ENCODE measurements around the gene TDRD3.

Gene TDRD3

GRCh38 chr13:60482012-60482411, 85.0 kb downstream of the TDRD3 start:
- Histone ChIP-seq H3K4me1 (ENCODE audit: control insufficient read depth, insufficient read depth, low read length) (peaks cover 5% of the 10 kb centered on the region), H3K36me3 (ENCODE audit: control insufficient read depth, insufficient read depth, low read length) (no peaks in the 10 kb centered on the region), H3K9me3 (ENCODE audit: control insufficient read depth, low read length) (peaks cover 5% of the 10 kb centered on the region), H3K27me3 (ENCODE audit: control insufficient read depth, insufficient read depth, low read length) (no peaks in the 10 kb centered on the region), H3K4me3 (ENCODE audit: low read length) (no peak overlapping the region), H3K9ac (ENCODE audit: low read length) (no peak overlapping the region)

- Histone ChIP-seq H3K4me3 (ENCODE audit: low read length) (no peak overlapping the region), H3K4me1 (ENCODE audit: control insufficient read depth, insufficient read depth, low read length) (peaks cover 5% of the 10 kb centered on the region), H3K9me3 (ENCODE audit: control insufficient read depth, low read length) (peaks cover 5% of the 10 kb centered on the region), H3K27me3 (ENCODE audit: control insufficient read depth, insufficient read depth, low read length) (no peaks in the 10 kb centered on the region), H3K36me3 (ENCODE audit: control insufficient read depth, insufficient read depth, low read length) (no peaks in the 10 kb centered on the region), H3K9ac (ENCODE audit: low read length) (no peak overlapping the region)
Observed at GRCh38 chr13:60484865-60485264, 87.8 kb downstream of the TDRD3 start.

- Histone ChIP-seq H3K9ac (ENCODE audit: low read length) (no peak overlapping the region), H3K36me3 (ENCODE audit: control insufficient read depth, insufficient read depth, low read length) (no peaks in the 10 kb centered on the region), H3K27me3 (ENCODE audit: control insufficient read depth, insufficient read depth, low read length) (no peaks in the 10 kb centered on the region), H3K4me1 (ENCODE audit: control insufficient read depth, insufficient read depth, low read length) (no peaks in the 10 kb centered on the region), H3K4me3 (ENCODE audit: low read length) (no peak overlapping the region), H3K9me3 (ENCODE audit: control insufficient read depth, low read length) (no peaks in the 10 kb centered on the region)
Observed at GRCh38 chr13:60491531-60491930, 94.5 kb downstream of the TDRD3 start.

GRCh38 chr13:60492187-60492586, 95.2 kb downstream of the TDRD3 start:
- no peak overlapping the region for H3K9ac ChIP-seq (ENCODE audit: low read length)
- H3K27me3 ChIP-seq (ENCODE audit: control insufficient read depth, insufficient read depth, low read length) = no peaks in the 10 kb centered on the region
- no peaks in the 10 kb centered on the region for H3K4me1 ChIP-seq (ENCODE audit: control insufficient read depth, insufficient read depth, low read length)
- no peaks in the 10 kb centered on the region for H3K36me3 ChIP-seq (ENCODE audit: control insufficient read depth, insufficient read depth, low read length)
- no peak overlapping the region for H3K4me3 ChIP-seq (ENCODE audit: low read length)
- H3K9me3 ChIP-seq (ENCODE audit: control insufficient read depth, low read length) = no peaks in the 10 kb centered on the region

DNA sequence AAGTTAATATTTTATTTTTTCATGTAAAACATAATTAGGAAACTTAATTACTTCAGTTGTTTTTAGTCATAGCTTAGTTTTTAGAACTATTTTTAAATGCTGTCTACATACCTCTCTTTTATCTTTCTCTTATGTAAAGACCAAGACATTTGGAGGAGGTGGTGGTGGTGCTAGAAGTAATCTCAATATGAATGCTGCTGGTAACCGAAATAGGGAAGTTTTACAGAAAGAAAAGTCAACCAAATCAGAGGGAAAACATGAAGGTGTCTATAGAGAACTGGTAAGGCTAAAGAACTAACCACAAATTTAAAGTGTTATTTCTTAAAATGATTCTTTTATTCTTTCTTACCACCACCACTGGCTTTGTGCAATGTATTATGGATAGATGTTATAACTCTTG, 97.3 kb downstream of the TDRD3 start:
- Histone ChIP-seq H3K4me3 (ENCODE audit: low read length) (no peak overlapping the region), H3K9ac (ENCODE audit: low read length) (no peak overlapping the region), H3K27me3 (ENCODE audit: control insufficient read depth, insufficient read depth, low read length) (no peaks in the 10 kb centered on the region), H3K9me3 (ENCODE audit: control insufficient read depth, low read length) (no peaks in the 10 kb centered on the region), H3K4me1 (ENCODE audit: control insufficient read depth, insufficient read depth, low read length) (no peaks in the 10 kb centered on the region), H3K36me3 (ENCODE audit: control insufficient read depth, insufficient read depth, low read length) (peaks cover 1% of the 10 kb centered on the region)

DNA sequence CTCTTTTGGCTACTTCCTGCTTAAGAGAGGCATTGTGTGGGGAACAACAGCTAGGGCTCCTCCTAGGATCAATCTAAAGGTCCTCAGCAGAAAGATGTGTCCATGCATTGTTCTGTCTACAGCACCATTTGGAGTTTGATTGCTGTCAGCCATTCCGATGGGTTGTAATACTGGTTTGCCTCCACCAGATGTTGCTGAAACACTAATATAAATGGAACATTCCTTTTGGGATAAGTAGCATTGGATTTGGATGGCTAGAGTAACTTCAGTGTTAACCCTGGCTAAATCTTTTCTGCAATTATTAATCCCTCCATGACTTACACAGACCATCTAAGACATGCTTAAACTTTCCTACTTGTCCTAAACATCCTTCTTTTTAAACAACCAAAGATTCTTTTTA, 104.2 kb downstream of the TDRD3 start:
- Histone ChIP-seq H3K9ac (ENCODE audit: low read length) (no peak overlapping the region), H3K4me1 (ENCODE audit: control insufficient read depth, insufficient read depth, low read length) (no peaks in the 10 kb centered on the region), H3K9me3 (ENCODE audit: control insufficient read depth, low read length) (no peaks in the 10 kb centered on the region), H3K36me3 (ENCODE audit: control insufficient read depth, insufficient read depth, low read length) (peaks cover 4% of the 10 kb centered on the region), H3K4me3 (ENCODE audit: low read length) (no peak overlapping the region), H3K27me3 (ENCODE audit: control insufficient read depth, insufficient read depth, low read length) (no peaks in the 10 kb centered on the region)

DNA sequence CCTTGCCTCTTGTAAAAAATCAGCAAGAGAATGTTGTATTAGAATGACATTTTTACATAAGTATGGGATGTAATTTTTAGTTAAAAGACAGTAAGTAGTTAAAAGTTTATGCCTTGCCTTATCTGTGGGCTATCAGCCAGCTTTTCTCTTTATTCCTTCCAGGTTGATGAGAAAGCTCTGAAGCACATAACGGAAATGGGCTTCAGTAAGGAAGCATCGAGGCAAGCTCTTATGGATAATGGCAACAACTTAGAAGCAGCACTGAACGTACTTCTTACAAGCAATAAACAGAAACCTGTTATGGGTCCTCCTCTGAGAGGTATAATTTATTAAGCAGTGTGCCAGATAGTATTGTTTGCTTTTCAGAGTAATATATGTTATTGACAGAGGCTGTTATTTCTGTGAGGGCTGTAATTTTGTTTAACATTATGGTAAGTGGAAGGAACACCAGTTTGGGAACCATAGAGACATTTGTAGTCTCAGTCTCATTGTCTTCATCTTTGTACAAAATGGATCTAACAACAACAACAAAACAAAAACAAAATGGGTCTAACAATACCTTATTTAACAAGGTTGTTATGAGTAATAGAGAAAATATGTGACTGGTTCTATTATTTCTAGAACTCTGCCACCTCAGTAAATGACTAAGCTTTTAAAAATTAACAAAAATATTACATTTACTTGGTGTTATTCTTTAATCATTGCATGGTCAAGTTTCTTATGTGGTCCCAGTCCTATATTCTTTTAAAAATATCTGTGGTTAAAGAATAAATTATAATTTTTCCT, 112.8 kb downstream of the TDRD3 start:
- Histone ChIP-seq H3K27me3 (ENCODE audit: control insufficient read depth, insufficient read depth, low read length) (no peaks in the 10 kb centered on the region), H3K36me3 (ENCODE audit: control insufficient read depth, insufficient read depth, low read length) (no peaks in the 10 kb centered on the region)

DNA sequence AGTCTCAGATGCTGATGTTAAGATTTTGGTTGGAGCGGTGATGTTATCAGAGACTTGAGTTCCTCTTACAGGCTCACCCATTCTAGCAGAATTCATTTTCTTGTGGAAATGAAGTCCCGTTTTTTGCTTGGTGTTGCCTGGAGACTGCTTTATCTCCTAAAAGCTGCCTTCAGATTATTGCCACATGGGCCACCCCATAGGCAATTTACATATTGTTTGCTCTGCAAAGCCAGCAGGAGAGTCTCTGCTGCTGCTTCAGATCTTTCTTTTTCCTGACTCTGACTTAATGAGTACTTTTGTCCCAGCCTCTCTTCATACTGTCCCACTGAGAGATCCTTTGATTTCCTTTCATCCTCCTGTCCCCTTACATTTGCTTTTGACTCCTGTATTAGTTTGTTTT, 114.6 kb downstream of the TDRD3 start:
- no peaks in the 10 kb centered on the region for H3K9me3 ChIP-seq (ENCODE audit: control insufficient read depth, low read length)
- no peaks in the 10 kb centered on the region for H3K27me3 ChIP-seq (ENCODE audit: control insufficient read depth, insufficient read depth, low read length)
- H3K4me1 ChIP-seq (ENCODE audit: control insufficient read depth, insufficient read depth, low read length) = no peaks in the 10 kb centered on the region
- H3K9ac ChIP-seq (ENCODE audit: low read length) = no peak overlapping the region
- no peaks in the 10 kb centered on the region for H3K36me3 ChIP-seq (ENCODE audit: control insufficient read depth, insufficient read depth, low read length)
- H3K4me3 ChIP-seq (ENCODE audit: low read length) = no peak overlapping the region

More for the DNA sequence above, 112.8 kb downstream of the TDRD3 start:
- Histone ChIP-seq H3K9ac (ENCODE audit: low read length) (no peak overlapping the region), H3K4me3 (ENCODE audit: low read length) (no peak overlapping the region), H3K4me1 (ENCODE audit: control insufficient read depth, insufficient read depth, low read length) (no peaks in the 10 kb centered on the region), H3K9me3 (ENCODE audit: control insufficient read depth, low read length) (no peaks in the 10 kb centered on the region)

GRCh38 chr13:60514891-60515290, 117.9 kb downstream of the TDRD3 start:
- Histone ChIP-seq H3K9ac (ENCODE audit: low read length) (no peak overlapping the region), H3K4me1 (ENCODE audit: control insufficient read depth, insufficient read depth, low read length) (no peaks in the 10 kb centered on the region), H3K9me3 (ENCODE audit: control insufficient read depth, low read length) (no peaks in the 10 kb centered on the region), H3K27me3 (ENCODE audit: control insufficient read depth, insufficient read depth, low read length) (no peaks in the 10 kb centered on the region), H3K36me3 (ENCODE audit: control insufficient read depth, insufficient read depth, low read length) (no peaks in the 10 kb centered on the region), H3K4me3 (ENCODE audit: low read length) (no peak overlapping the region)

DNA sequence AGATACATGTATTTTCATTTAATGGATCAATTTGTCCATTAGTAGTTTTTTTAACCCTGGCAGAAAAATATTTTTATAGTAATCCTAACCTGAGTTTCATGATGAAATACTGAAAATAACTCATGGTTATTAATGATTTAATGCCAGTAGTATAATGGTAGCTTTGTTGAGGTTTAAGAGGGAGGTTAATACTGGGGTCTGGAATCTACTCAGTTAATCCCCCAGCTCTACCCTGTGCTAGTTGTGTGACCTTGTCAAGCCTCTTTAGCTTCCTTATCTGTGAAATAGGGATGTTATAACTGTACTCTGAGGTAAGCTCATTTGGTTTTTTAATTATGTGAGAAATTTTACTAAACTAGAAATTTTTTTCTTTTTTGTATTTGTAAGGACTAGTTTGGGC, 122.5 kb downstream of the TDRD3 start:
- Histone ChIP-seq H3K9me3 (ENCODE audit: control insufficient read depth, low read length) (no peaks in the 10 kb centered on the region), H3K27me3 (ENCODE audit: control insufficient read depth, insufficient read depth, low read length) (no peaks in the 10 kb centered on the region), H3K4me1 (ENCODE audit: control insufficient read depth, insufficient read depth, low read length) (no peaks in the 10 kb centered on the region), H3K9ac (ENCODE audit: low read length) (no peak overlapping the region), H3K36me3 (ENCODE audit: control insufficient read depth, insufficient read depth, low read length) (no peaks in the 10 kb centered on the region), H3K4me3 (ENCODE audit: low read length) (no peak overlapping the region)

DNA sequence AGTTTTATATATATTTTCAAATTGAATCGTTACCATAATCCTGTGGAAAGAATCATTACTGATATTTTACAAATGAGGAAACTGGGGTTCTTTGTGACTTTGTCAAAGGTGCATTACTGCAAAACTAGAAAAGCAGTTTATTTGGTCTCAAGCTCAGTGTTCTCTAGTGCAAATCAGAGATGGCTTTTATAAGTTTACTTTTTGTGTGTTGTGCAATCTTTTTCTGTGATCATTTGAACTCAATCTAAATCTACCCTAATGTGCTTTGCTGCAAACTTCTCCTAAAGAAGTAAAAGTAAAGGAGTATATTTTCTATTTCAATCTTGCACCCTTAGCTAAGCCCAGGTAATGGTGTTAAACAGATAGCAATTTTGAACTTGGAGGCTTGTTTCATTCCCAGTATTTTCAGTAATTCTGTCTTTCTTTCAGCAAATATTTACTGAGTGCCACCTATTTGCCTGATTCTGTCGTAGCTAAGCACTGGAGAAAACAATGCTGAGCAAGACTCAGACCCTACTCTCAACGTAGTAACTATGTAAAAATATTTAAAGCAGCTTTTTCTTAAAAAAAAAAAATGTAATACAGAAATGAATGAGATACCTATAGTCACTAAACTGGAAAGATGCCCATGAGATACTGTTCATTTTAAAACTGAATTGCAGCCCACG, 124.0 kb downstream of the TDRD3 start:
- no peak overlapping the region for H3K9ac ChIP-seq (ENCODE audit: low read length)
- H3K36me3 ChIP-seq (ENCODE audit: control insufficient read depth, insufficient read depth, low read length) = no peaks in the 10 kb centered on the region
- H3K4me1 ChIP-seq (ENCODE audit: control insufficient read depth, insufficient read depth, low read length) = no peaks in the 10 kb centered on the region
- H3K9me3 ChIP-seq (ENCODE audit: control insufficient read depth, low read length) = no peaks in the 10 kb centered on the region
- no peaks in the 10 kb centered on the region for H3K27me3 ChIP-seq (ENCODE audit: control insufficient read depth, insufficient read depth, low read length)
- H3K4me3 ChIP-seq (ENCODE audit: low read length) = no peak overlapping the region

DNA sequence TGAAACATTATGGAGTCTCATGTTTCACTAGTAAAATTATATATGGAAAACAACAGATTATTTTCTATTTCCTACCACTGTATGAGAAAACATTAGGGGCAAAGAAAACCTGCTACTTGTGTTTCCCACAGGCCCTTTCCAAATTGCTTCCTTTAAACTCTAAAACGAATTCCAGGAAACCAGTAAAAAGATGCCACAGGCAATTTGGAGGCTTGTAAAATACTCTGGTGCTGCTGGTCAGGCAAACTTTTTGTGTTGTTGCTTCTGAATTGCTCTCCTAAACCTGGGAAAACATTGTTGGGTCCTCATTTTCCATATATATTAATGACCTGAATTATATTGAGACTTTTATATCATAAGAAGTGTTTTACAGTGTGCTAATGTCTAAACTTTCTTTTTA, 141.5 kb downstream of the TDRD3 start:
- Histone ChIP-seq H3K36me3 (ENCODE audit: control insufficient read depth, insufficient read depth, low read length) (no peaks in the 10 kb centered on the region), H3K9ac (ENCODE audit: low read length) (no peak overlapping the region), H3K4me3 (ENCODE audit: low read length) (no peak overlapping the region), H3K27me3 (ENCODE audit: control insufficient read depth, insufficient read depth, low read length) (no peaks in the 10 kb centered on the region), H3K9me3 (ENCODE audit: control insufficient read depth, low read length) (no peaks in the 10 kb centered on the region), H3K4me1 (ENCODE audit: control insufficient read depth, insufficient read depth, low read length) (no peaks in the 10 kb centered on the region)
